Muscle of back (tissue), 13 donors: ENCODE measurements around the gene DBNDD2. TPM values are rescaled to one million over a fixed set of nuclear protein-coding genes. Genes with fewer than 3 reads are reported as not detected.

ENCODE experiments used
- DNase-seq, 3 donors: peaks; one replicate each; pipeline versions ENCODE4 v3.0.0 to v3.0.0-alpha.2; 2013
- long read RNA-seq, 9 donors: transcript quantifications; one replicate each; lab custom pipeline, GENCODE V29; 2026
- polyA plus RNA-seq, 10 donors: library from polyadenylated mRNA; unstranded; fragments of 120-200 nt; gene quantifications; one replicate each; pipeline ENCODE4 v1.2.1, GENCODE V29; 2013; ENCODE audit not compliant: insufficient read length in 10 of 10

DBNDD2 gene, protein sequence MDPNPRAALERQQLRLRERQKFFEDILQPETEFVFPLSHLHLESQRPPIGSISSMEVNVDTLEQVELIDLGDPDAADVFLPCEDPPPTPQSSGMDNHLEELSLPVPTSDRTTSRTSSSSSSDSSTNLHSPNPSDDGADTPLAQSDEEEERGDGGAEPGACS
- 10 to 100 TPM; 17.2 to 26.4 (median 22.8) TPM for polyA plus RNA-seq
- long read RNA-seq, donor 1, transcript DBNDD2-202 (4 exons, 1,078 nt), result major isoform, 15 of 16 reads
- long read RNA-seq, donor 1, partial matches to known transcripts, result 0 of 16 reads
- long read RNA-seq, donor 1, other reads (novel, unspliced or antisense), result 0 of 16 reads
- long read RNA-seq, donor 2, transcript DBNDD2-202 (4 exons, 1,078 nt), result major isoform, 8 of 9 reads
- long read RNA-seq, donor 2, partial matches to known transcripts, result 0 of 9 reads
- long read RNA-seq, donor 2, other reads (novel, unspliced or antisense), result 0 of 9 reads
- long read RNA-seq, donor 3, result 0 reads
- long read RNA-seq, donor 4, transcript DBNDD2-202 (4 exons, 1,078 nt), result major isoform, 8 of 11 reads
- long read RNA-seq, donor 4, partial matches to known transcripts, result 0 of 11 reads
- long read RNA-seq, donor 4, other reads (novel, unspliced or antisense), result 0 of 11 reads
- long read RNA-seq, donor 5, transcript DBNDD2-202 (4 exons, 1,078 nt), result major isoform, 14 of 19 reads
- long read RNA-seq, donor 5, partial matches to known transcripts, result 0 of 19 reads
- long read RNA-seq, donor 5, other reads (novel, unspliced or antisense), result 0 of 19 reads
- long read RNA-seq, donor 6, transcript DBNDD2-202 (4 exons, 1,078 nt), result major isoform, 12 of 15 reads
- long read RNA-seq, donor 6, partial matches to known transcripts, result 0 of 15 reads
- long read RNA-seq, donor 6, other reads (novel, unspliced or antisense), result 0 of 15 reads
- long read RNA-seq, donor 7, partial matches to known transcripts, result 0 of 9 reads
- long read RNA-seq, donor 7, other reads (novel, unspliced or antisense), result 0 of 9 reads
- long read RNA-seq, donor 8, partial matches to known transcripts, result 0 of 4 reads
- long read RNA-seq, donor 8, other reads (novel, unspliced or antisense), result 0 of 4 reads
- long read RNA-seq, donor 9, partial matches to known transcripts, result 0 of 2 reads
- long read RNA-seq, donor 9, other reads (novel, unspliced or antisense), result 0 of 2 reads

DNA sequence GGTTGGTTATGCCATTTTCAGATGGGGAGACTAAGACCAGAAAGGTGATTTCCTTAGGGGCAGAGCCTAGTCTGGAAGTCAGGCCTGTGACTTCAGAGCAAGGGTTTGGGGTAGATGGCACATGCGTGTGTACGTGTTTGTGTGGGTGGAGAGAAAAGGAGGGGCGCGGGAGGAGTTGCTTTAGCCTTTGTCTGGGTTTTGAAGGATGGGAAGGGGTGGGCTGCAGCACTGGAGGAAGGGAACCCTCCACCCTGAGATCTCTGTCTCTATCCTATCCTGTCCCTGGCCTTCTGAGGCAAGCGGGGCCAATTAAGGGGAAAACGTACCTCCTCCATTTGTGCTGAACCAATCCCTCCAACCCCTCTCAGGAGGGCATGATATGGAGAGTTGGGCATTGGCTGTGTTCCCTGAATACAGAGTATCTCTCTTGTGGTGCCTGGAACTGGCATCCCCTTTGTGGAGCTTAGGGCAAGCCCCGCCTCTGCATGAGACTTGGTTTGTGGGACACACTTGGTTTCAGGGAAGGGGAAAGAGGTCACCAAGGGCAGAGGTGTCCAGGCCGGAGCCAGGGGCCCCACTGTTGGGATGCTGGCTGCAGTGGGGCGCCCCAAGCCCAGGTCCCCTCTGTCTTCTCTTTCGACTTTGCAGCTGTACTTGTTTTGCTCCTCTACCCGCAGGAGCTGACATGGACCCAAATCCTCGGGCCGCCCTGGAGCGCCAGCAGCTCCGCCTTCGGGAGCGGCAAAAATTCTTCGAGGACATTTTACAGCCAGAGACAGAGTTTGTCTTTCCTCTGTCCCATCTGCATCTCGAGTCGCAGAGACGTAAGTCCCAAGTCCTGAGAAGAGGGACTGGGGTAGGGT, at the start of gene DBNDD2:
TSS of gene DBNDD2 (plus strand) at position 507 of the 863 bp plus-strand sequence. CDS start at position 686, 179 bp downstream.
- no peak for DNase-seq

DNA sequence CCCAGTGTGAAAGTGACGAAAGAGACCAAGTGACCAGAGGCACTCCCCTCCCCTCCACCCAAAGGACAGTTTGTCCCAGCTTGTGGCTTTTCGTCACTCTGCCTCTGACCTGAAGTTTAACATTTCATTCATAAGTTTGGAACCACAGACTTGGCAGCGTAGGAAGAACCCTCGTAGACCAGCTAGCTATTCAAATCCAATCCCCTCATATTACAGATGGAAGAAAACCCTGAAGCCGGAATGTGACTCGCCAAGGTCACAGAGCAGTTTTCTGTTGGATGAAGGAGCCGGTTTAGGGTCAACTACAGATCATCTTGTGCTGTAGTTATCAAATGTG, 49.1 kb upstream of the DBNDD2 start:
- DNase-seq, result no peak

- DNase-seq, result no peak
Observed at GRCh38 chr20:45359406-45360148, 48.5 kb upstream of the DBNDD2 start.

GRCh38 chr20:45361793-45362192, 46.3 kb upstream of the DBNDD2 start:
- DNase-seq, result no peak

GRCh38 chr20:45362804-45363610, 45.1 kb upstream of the DBNDD2 start, which contains the start of gene SYS1:
Gene SYS1, plus strand, starts transcription at chr20:45363156. Its CDS starts 376 bp downstream, at chr20:45363532.
- DNase-seq, result peak; percentile 99

- DNase-seq, result no peak
Observed at GRCh38 chr20:45363611-45364492, 44.2 kb upstream of the DBNDD2 start.

DNA sequence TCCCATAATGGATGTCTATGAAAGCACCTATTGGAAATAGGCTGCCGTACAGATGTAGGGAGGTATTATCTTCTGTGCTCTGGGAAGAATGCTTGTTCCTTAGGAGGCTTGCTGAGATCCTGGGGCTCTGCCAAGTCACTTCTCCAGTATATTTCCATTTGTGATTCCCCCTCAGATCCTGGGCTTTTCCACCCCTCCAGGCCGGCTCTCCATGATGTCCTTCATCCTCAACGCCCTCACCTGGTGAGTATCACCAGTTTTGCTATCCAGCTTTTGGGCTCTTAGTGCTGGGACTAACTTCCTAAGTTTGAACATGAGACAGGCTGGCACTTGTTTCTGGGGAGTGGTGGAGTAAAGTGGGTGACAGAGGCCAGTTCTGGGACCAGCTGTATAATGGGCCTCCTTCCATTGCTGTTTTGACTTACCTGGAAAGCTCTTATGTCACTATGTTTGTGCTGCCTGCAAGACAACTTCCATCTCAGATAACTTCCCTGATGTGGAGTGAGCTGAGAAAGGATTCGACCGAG, 42.6 kb upstream of the DBNDD2 start:
- DNase-seq, result no peak

- no peak for DNase-seq
Observed at GRCh38 chr20:45366192-45366591, 41.9 kb upstream of the DBNDD2 start.

DNA sequence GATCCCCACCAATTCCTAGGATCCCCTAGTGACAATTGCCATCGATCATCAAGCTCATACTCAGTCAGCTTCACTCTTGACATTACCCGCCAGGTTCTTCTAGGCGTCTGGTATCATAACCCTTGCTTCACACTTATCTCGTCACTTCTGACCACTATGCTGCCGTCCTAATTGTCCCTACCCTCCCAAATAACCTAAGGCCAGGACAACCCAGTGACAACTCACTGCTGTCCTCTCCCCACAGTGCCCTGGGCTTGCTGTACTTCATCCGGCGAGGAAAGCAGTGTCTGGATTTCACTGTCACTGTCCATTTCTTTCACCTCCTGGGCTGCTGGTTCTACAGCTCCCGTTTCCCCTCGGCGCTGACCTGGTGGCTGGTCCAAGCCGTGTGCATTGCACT, 41.5 kb upstream of the DBNDD2 start:
- no peak for DNase-seq

- no peak for DNase-seq
Observed at GRCh38 chr20:45367126-45367525, 41.0 kb upstream of the DBNDD2 start.

GRCh38 chr20:45368221-45368980, 39.7 kb upstream of the DBNDD2 start:
- peak in 1 of 3 donors; percentile 24 for DNase-seq

- no peak for DNase-seq
Observed at GRCh38 chr20:45370571-45371160, 37.4 kb upstream of the DBNDD2 start.

- DNase-seq, result no peak
Observed at GRCh38 chr20:45372241-45372640, 35.8 kb upstream of the DBNDD2 start.

- no peak for DNase-seq
Observed at GRCh38 chr20:45372646-45373352, 35.3 kb upstream of the DBNDD2 start.

DNA sequence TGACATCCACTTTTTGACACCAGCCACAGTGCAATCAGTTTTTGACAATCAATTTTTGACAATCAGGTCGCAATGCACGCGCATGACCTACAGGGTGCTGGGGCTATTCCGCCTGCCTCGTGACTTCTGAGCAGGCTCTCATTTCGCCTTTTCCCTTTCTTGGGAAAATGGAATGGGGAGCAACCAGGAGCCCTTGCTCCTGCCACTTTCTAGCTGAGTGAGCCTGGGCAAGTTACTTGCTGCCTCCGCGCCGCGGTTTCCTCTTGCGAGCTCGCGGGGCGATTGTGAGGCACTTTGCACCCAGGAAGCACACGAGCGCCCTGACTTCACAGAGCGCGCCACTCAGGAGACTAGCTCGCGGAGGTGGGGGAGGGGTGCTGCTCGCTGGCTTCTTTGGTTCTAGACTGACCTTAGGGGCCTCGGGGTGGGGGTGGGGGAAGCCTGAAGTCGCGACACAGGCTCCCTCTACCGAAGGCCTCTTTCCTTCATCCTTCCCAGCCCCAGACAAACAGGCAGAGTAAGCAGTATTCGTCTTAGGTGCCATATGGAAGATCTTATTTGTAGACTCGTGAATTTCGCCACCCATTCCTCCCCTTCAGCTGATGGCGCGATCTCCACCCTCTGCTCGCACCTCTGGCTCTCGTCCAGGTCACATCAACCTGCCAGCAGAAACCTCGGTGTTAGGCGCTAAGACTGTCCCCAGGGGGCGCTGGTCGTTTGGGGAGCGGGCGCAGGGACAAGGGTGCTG, 34.6 kb upstream of the DBNDD2 start:
- DNase-seq, result peak; percentile 63 to 78 (median 76)

DNA sequence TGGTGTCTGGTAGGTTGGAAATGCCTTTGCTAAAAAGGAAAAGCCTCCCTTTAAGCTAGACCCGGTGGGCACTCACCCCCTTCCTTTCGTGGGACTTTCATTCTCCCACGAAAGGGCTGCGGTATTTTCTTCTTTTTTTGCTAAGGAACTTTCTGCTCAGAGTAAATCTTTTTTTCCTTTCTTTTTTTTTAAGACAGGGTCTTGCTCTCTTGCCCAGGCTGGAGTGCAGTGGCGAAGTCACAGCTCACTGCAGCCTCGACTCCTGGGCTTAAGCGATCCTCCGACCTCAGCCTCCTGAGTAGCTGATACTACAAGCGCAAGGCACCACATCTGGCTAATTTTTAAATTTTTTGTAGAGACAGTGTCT, 34.0 kb upstream of the DBNDD2 start:
- no peak for DNase-seq
